ENCODE measurements around the gene SRPK1.

SRPK1 gene

DNA sequence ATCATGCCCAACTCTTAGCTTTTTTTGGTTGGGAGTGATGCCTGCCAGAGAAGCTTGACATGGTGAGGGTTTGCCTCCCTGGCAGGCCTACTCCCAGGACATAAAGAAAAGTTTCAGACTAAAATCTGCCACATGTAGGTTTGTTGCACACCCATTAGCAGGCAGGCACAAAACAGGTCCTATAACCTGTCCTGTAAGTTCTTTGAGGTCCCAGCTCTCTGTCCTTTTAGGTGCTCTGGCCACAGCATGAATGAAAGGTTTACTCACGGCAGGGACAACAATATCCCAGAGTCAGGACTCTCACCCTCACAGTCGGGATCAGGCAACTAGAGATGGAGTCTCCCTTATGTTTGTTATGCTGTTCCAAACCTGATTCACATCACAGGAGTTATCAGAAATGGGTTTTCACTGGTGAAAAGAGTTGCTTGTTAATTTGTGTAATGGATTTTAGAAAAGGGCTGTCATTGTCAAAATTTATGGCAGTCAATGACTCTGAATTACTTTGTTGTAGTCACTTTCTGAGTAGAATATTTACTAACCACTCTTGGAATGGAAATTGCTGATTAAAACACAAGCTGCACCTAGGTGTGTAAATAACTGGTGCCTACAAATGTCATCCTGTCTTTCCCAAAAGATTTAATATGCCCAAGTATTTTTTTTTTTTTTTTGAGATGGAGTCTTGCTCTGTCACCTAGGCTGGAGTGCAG, 5.8 kb upstream of the SRPK1 start:
- Histone ChIP-seq H3K36me3 (ENCODE audit: insufficient read depth, low read length) (no peaks in the 10 kb centered on the region), H3K9me3 (ENCODE audit: insufficient read depth, low read length, severe bottlenecking) (no peaks in the 10 kb centered on the region), H3K4me3 (ENCODE audit: low read depth in 1 of 2, low read length in 2 of 2) (no peak overlapping the region), H2AFZ (ENCODE audit: low read depth, low read length) (no peak overlapping the region), H3K27ac (ENCODE audit: low read length) (no peak overlapping the region), H4K20me1 (ENCODE audit: insufficient read depth, low read length) (no peaks in the 10 kb centered on the region), H3K79me2 (ENCODE audit: insufficient read depth, low read length) (peaks cover 9% of the 10 kb centered on the region), H3K4me1 (ENCODE audit: insufficient read depth, low read length) (peaks cover 13% of the 10 kb centered on the region), H3K9ac (ENCODE audit: low read depth, low read length) (no peak overlapping the region), H3K4me2 (ENCODE audit: insufficient read depth, low read length) (no peak overlapping the region), H3K27me3 (ENCODE audit: insufficient read depth, low read length, poor library complexity) (no peaks in the 10 kb centered on the region)
- TF ChIP-seq, protein P1, sequence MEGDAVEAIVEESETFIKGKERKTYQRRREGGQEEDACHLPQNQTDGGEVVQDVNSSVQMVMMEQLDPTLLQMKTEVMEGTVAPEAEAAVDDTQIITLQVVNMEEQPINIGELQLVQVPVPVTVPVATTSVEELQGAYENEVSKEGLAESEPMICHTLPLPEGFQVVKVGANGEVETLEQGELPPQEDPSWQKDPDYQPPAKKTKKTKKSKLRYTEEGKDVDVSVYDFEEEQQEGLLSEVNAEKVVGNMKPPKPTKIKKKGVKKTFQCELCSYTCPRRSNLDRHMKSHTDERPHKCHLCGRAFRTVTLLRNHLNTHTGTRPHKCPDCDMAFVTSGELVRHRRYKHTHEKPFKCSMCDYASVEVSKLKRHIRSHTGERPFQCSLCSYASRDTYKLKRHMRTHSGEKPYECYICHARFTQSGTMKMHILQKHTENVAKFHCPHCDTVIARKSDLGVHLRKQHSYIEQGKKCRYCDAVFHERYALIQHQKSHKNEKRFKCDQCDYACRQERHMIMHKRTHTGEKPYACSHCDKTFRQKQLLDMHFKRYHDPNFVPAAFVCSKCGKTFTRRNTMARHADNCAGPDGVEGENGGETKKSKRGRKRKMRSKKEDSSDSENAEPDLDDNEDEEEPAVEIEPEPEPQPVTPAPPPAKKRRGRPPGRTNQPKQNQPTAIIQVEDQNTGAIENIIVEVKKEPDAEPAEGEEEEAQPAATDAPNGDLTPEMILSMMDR (IDR thresholded peaks at IDR 0.05; ENCODE audit: borderline replicate concordance, extremely low read depth, low read length, poor library complexity, severe bottlenecking) = no peak
- no peak for TF ChIP-seq EZH2 (IDR thresholded peaks at IDR 0.05; ENCODE audit: borderline replicate concordance, low read depth, low read length, severe bottlenecking)
- no peak for ATAC-seq (ENCODE audit: insufficient read depth, low read depth)
- DNase-seq = no peak

DNA sequence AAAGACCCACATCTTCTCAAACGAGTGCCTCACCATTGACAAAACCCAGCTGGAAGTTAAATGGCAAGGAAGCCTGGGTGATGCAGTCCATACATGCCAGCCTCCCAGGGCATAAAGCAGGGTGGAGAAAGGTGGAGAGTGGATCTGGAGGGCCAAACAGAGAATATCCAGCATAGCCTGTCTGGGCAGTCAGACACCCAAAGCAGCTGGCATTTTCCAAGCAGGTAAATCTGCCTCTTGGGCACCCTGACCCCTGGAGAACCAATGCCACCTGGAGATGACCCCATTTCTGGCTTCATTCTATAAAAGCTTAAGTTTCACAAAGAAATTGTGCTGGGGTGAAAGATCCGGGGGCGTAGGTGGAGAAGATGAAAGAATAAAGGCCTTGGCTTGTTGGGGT, 5.1 kb upstream of the SRPK1 start:
- H3K27me3 ChIP-seq (ENCODE audit: insufficient read depth, low read length, poor library complexity) = no peaks in the 10 kb centered on the region
- no peak overlapping the region for H3K9ac ChIP-seq (ENCODE audit: low read depth, low read length)
- H4K20me1 ChIP-seq (ENCODE audit: insufficient read depth, low read length) = no peaks in the 10 kb centered on the region
- no peak for TF ChIP-seq EZH2 (IDR thresholded peaks at IDR 0.05; ENCODE audit: borderline replicate concordance, low read depth, low read length, severe bottlenecking)
- H3K27ac ChIP-seq (ENCODE audit: low read length) = no peak overlapping the region
- no peaks in the 10 kb centered on the region for H3K36me3 ChIP-seq (ENCODE audit: insufficient read depth, low read length)
- no peak for ATAC-seq (ENCODE audit: insufficient read depth, low read depth)
- H3K4me2 ChIP-seq (ENCODE audit: insufficient read depth, low read length) = no peak overlapping the region
- no peak for DNase-seq
- peaks cover 16% of the 10 kb centered on the region for H3K79me2 ChIP-seq (ENCODE audit: insufficient read depth, low read length)
- peaks cover 18% of the 10 kb centered on the region for H3K4me1 ChIP-seq (ENCODE audit: insufficient read depth, low read length)
- no peaks in the 10 kb centered on the region for H3K9me3 ChIP-seq (ENCODE audit: insufficient read depth, low read length, severe bottlenecking)
- no peak overlapping the region for H3K4me3 ChIP-seq (ENCODE audit: low read depth in 1 of 2, low read length in 2 of 2)
- H2AFZ ChIP-seq (ENCODE audit: low read depth, low read length) = no peak overlapping the region

DNA sequence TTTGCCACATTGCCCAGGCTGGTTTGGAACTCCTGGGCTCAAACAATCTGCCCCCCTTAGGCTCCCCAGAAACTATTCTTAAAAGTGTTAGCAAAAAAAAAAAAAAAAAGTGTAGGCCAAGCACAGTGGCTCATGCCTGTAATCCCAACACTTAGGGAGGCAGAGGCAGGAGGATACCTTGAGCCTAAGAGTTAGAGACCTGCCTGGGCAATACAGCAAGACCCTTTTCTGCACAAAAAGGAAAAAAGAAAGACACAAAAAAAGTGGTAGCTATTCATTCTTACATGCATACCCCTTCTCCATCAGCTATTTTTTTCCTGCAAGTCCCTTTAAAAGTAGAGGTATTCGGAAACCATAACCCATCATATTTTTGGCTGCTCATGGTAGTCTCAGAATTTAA, 3.2 kb upstream of the SRPK1 start:
- Histone ChIP-seq H3K27me3 (ENCODE audit: insufficient read depth, low read length, poor library complexity) (no peaks in the 10 kb centered on the region), H3K4me2 (ENCODE audit: insufficient read depth, low read length) (no peak overlapping the region), H3K9me3 (ENCODE audit: insufficient read depth, low read length, severe bottlenecking) (no peaks in the 10 kb centered on the region), H3K79me2 (ENCODE audit: insufficient read depth, low read length) (peaks cover 34% of the 10 kb centered on the region), H2AFZ (ENCODE audit: low read depth, low read length) (no peak overlapping the region), H3K4me3 (ENCODE audit: low read depth in 1 of 2, low read length in 2 of 2) (no peak overlapping the region), H3K9ac (ENCODE audit: low read depth, low read length) (no peak overlapping the region), H3K4me1 (ENCODE audit: insufficient read depth, low read length) (peaks cover 24% of the 10 kb centered on the region), H3K27ac (ENCODE audit: low read length) (no peak overlapping the region), H4K20me1 (ENCODE audit: insufficient read depth, low read length) (peaks cover 13% of the 10 kb centered on the region), H3K36me3 (ENCODE audit: insufficient read depth, low read length) (peaks cover 9% of the 10 kb centered on the region; the same call in 1 of the 2 replicates)
- ATAC-seq (ENCODE audit: insufficient read depth, low read depth) = no peak
- no peak for DNase-seq
- TF ChIP-seq, protein P1 (IDR thresholded peaks at IDR 0.05; ENCODE audit: borderline replicate concordance, extremely low read depth, low read length, poor library complexity, severe bottlenecking) = no peak

- TF ChIP-seq, protein P1 (IDR thresholded peaks at IDR 0.05; ENCODE audit: borderline replicate concordance, extremely low read depth, low read length, poor library complexity, severe bottlenecking) = no peak
- no peak for TF ChIP-seq EZH2 (IDR thresholded peaks at IDR 0.05; ENCODE audit: borderline replicate concordance, low read depth, low read length, severe bottlenecking)
- DNase-seq (no peak), ATAC-seq (ENCODE audit: insufficient read depth, low read depth) (no peak)
- H3K4me2 ChIP-seq (ENCODE audit: insufficient read depth, low read length) = peak overlapping the region; percentile 91
- H3K79me2 ChIP-seq (ENCODE audit: insufficient read depth, low read length) = peaks cover 54% of the 10 kb centered on the region
- peaks cover 44% of the 10 kb centered on the region for H3K4me1 ChIP-seq (ENCODE audit: insufficient read depth, low read length)
- H3K4me3 ChIP-seq (ENCODE audit: low read depth in 1 of 2, low read length in 2 of 2) = peak overlapping the region in 1 of 2 experiments; percentile 81; a peak in 3 of 4 replicates
- peaks cover 31% of the 10 kb centered on the region for H4K20me1 ChIP-seq (ENCODE audit: insufficient read depth, low read length)
- peaks cover 20% of the 10 kb centered on the region for H3K36me3 ChIP-seq (ENCODE audit: insufficient read depth, low read length)
- no peaks in the 10 kb centered on the region for H3K9me3 ChIP-seq (ENCODE audit: insufficient read depth, low read length, severe bottlenecking)
- H3K27ac ChIP-seq (ENCODE audit: low read length) = peak overlapping the region; percentile 96; the same call in 1 of the 2 replicates
- peak overlapping the region; percentile 78 for H3K9ac ChIP-seq (ENCODE audit: low read depth, low read length)
- H3K27me3 ChIP-seq (ENCODE audit: insufficient read depth, low read length, poor library complexity) = no peaks in the 10 kb centered on the region
- H2AFZ ChIP-seq (ENCODE audit: low read depth, low read length) = peak overlapping the region; percentile 99; the same call in 1 of the 2 replicates
Observed at GRCh38 chr6:35922139-35922554, 1.2 kb upstream of the SRPK1 start.
